H9 (cell line): ENCODE results near the gene PPP1R18. TPM values are rescaled to one million over a fixed set of nuclear protein-coding genes. Genes with fewer than 3 reads are reported as not detected.
A peak's percentile ranks its signal among the peaks of the same experiment; 100 is the strongest.

ENCODE experiments used
- DNase-seq: peaks from one replicate; pipeline ENCODE4 v3.0.0-alpha.2; 2017
- H2AFZ ChIP-seq: one replicate; pipeline ENCODE4 v1.6.1; 2013; ENCODE audit warnings: mild to moderate bottlenecking, low read length, control low read depth, moderate library complexity
- H2AK5ac ChIP-seq: 2 replicates; pipeline ENCODE4 v1.6.1; 2013; ENCODE audit warnings: low read length, control low read depth, mixed read lengths; ENCODE audit not compliant: insufficient read length
- H2BK120ac ChIP-seq: one replicate; pipeline ENCODE4 v1.6.1; 2013; ENCODE audit warnings: low read depth, mild to moderate bottlenecking, low read length, control low read depth, inconsistent platforms; ENCODE audit not compliant: poor library complexity, severe bottlenecking
- H2BK12ac ChIP-seq: 2 replicates; pipeline ENCODE4 v1.6.1; 2013; ENCODE audit warnings: low read length, control low read depth, mixed read lengths, low read depth; ENCODE audit not compliant: insufficient read length
- H2BK15ac ChIP-seq: 2 replicates; pipeline ENCODE4 v1.6.1; 2013; ENCODE audit warnings: low read depth, low read length, control low read depth
- H2BK20ac ChIP-seq: one replicate; pipeline ENCODE4 v1.6.1; 2013; ENCODE audit warnings: low read depth, mild to moderate bottlenecking, low read length, control low read depth, inconsistent platforms; ENCODE audit not compliant: poor library complexity, severe bottlenecking
- H2BK5ac ChIP-seq: 2 replicates; pipeline ENCODE4 v1.6.1; 2013; ENCODE audit warnings: low read length, control low read depth, mixed read lengths; ENCODE audit not compliant: insufficient read length
- H3K14ac ChIP-seq: 2 replicates; pipeline ENCODE4 v1.6.1; 2013; ENCODE audit warnings: low read length, control low read depth; ENCODE audit not compliant: insufficient read depth
- H3K18ac ChIP-seq: 2 replicates; pipeline ENCODE4 v1.6.1; 2013; ENCODE audit warnings: low read depth, mild to moderate bottlenecking, mixed read lengths, low read length, control low read depth; ENCODE audit not compliant: insufficient read length
- H3K23ac ChIP-seq: 2 replicates; pipeline ENCODE4 v1.6.1; 2013; ENCODE audit warnings: low read length, control low read depth, mixed read lengths, low read depth; ENCODE audit not compliant: insufficient read length
- H3K23me2 ChIP-seq: 2 replicates; pipeline ENCODE4 v1.6.1; 2013; ENCODE audit warnings: low read depth, mild to moderate bottlenecking, mixed read lengths, low read length, control low read depth; ENCODE audit not compliant: insufficient read length, poor library complexity, severe bottlenecking
- H3K27ac ChIP-seq: 2 replicates; pipeline ENCODE4 v1.5.1; 2013; ENCODE audit warnings: low read length, control low read depth, mixed read lengths, low read depth; ENCODE audit not compliant: insufficient read length
- H3K27me3 ChIP-seq: 2 replicates; pipeline ENCODE4 v1.6.1; 2013; ENCODE audit warnings: low read length, control low read depth, inconsistent platforms; ENCODE audit not compliant: insufficient read depth
- H3K4ac ChIP-seq: 2 replicates; pipeline ENCODE4 v1.6.1; 2013; ENCODE audit warnings: low read depth, mild to moderate bottlenecking, control low read depth, inconsistent platforms, low read length, moderate library complexity
- H3K4me1 ChIP-seq: 2 replicates; pipeline ENCODE4 v1.6.1; 2013; ENCODE audit warnings: low read length, control low read depth, inconsistent platforms; ENCODE audit not compliant: insufficient read depth
- H3K4me2 ChIP-seq: 2 replicates; pipeline ENCODE4 v1.6.1; 2013; ENCODE audit warnings: low read length, control low read depth, mixed read lengths; ENCODE audit not compliant: insufficient read length, insufficient read depth
- H3K56ac ChIP-seq: 2 replicates; pipeline ENCODE4 v1.6.1; 2013; ENCODE audit warnings: low read depth, mild to moderate bottlenecking, mixed read lengths, low read length, control low read depth; ENCODE audit not compliant: insufficient read length
- H3K79me1 ChIP-seq: 2 replicates; pipeline ENCODE4 v1.6.1; 2013; ENCODE audit warnings: low read depth, mild to moderate bottlenecking, moderate library complexity, low read length, control low read depth, inconsistent platforms; ENCODE audit not compliant: insufficient read depth, poor library complexity, severe bottlenecking
- H3K79me2 ChIP-seq: 2 replicates; pipeline ENCODE4 v1.6.1; 2013; ENCODE audit warnings: low read length, control low read depth, inconsistent platforms; ENCODE audit not compliant: insufficient read depth
- H3K9ac ChIP-seq: 2 replicates; pipeline ENCODE4 v1.6.1; 2013; ENCODE audit warnings: low read length, control low read depth, mixed read lengths; ENCODE audit not compliant: insufficient read length; ENCODE audit errors: extremely low read depth
- H3K9me3 ChIP-seq: one replicate; pipeline ENCODE4 v1.6.1; 2013; ENCODE audit warnings: low read depth, low read length, inconsistent platforms; ENCODE audit not compliant: control insufficient read depth
- H3T11ph ChIP-seq: one replicate; pipeline ENCODE4 v1.6.1; 2013; ENCODE audit warnings: mild to moderate bottlenecking, low read length, control low read depth, inconsistent platforms
- H4K20me1 ChIP-seq: one replicate; pipeline ENCODE4 v1.6.1; 2013; ENCODE audit not compliant: control insufficient read depth, insufficient read length, insufficient read depth
- H4K5ac ChIP-seq: 2 replicates; pipeline ENCODE4 v1.6.1; 2013; ENCODE audit warnings: low read depth, mild to moderate bottlenecking, mixed read lengths, low read length, control low read depth; ENCODE audit not compliant: insufficient read length
- H4K8ac ChIP-seq: replicated peaks from 2 replicates; pipeline ENCODE4 v1.6.1; 2013; ENCODE audit warnings: low read length, control low read depth, mixed read lengths, low read depth; ENCODE audit not compliant: insufficient read length
- H4K91ac ChIP-seq: 2 replicates; pipeline ENCODE4 v1.6.1; 2013; ENCODE audit warnings: low read depth, mild to moderate bottlenecking, moderate library complexity, mixed read lengths, low read length, control low read depth; ENCODE audit not compliant: insufficient read length
- H3K27ac Mint-ChIP-seq, 3 experiments: 2 replicates in 2 of 3; 3 replicates in 1 of 3; pipeline ENCODE4 v1.8.0; 2020 to 2021; ENCODE audit warnings: mixed read lengths in 3 of 3, mild to moderate bottlenecking in 1 of 3, moderate library complexity in 1 of 3
- H3K27me3 Mint-ChIP-seq: 2 replicates; pipeline ENCODE4 v1.8.0; 2021; ENCODE audit warnings: low read depth, mild to moderate bottlenecking, moderate library complexity, mixed read lengths
- H3K36me3 Mint-ChIP-seq, 3 experiments: 2 replicates in 2 of 3; 3 replicates in 1 of 3; pipeline ENCODE4 v1.8.0; 2020 to 2021; ENCODE audit warnings: low read depth in 3 of 3, mixed read lengths in 3 of 3; ENCODE audit not compliant: insufficient read depth in 1 of 3
- H3K4me1 Mint-ChIP-seq, 2 experiments: 2 replicates each; pipeline ENCODE4 v1.8.0; 2020; ENCODE audit warnings: mixed read lengths in 2 of 2
- H3K4me3 Mint-ChIP-seq, 2 experiments: 2 replicates in 1 of 2; 3 replicates in 1 of 2; pipeline ENCODE4 v1.8.0; 2020 to 2021; ENCODE audit warnings: mild to moderate bottlenecking in 2 of 2, mixed read lengths in 2 of 2, moderate library complexity in 1 of 2
- H3K9me3 Mint-ChIP-seq, 2 experiments: 2 replicates in 1 of 2; 3 replicates in 1 of 2; pipeline ENCODE4 v1.8.0; 2020; ENCODE audit warnings: mild to moderate bottlenecking in 2 of 2, mixed read lengths in 2 of 2, moderate library complexity in 1 of 2
- WGBS: extraction: QIAGEN DNeasy Blood & Tissue Kit; methylation state at CpG from one replicate; pipeline ENCODE4 v1.1.7; 2013; ENCODE audit warnings: missing lambda C conversion rate, low lambda C conversion rate, mixed read lengths; ENCODE audit not compliant: insufficient read length; ENCODE audit errors: extremely low coverage; 5-methylcytosine and 5-hydroxymethylcytosine counted together
- total RNA-seq: library from RNA; stranded (reverse); gene quantifications from 2 replicates; pipeline ENCODE4 v1.2.1, GENCODE V29; 2021
- TF ChIP-seq, protein P1 (sequence below): fragments of 200-600 bp; sonication (generic); conservative IDR thresholded peaks from 3 replicates; pipeline ENCODE4 v1.8.0; 2021; ENCODE audit warnings: antibody characterized with exemption, mild to moderate bottlenecking

Gene PPP1R18
- total RNA-seq, 1 experiment from 2014 or later: 28.0 TPM

- Histone ChIP-seq H3K79me2 (peaks cover 2% of the 10 kb centered on the region; the same call in 1 of the 2 replicates), H3K4me1 (peaks cover 3% of the 10 kb centered on the region; the same call in 1 of the 2 replicates), H4K20me1 (no peaks in the 10 kb centered on the region), H3K23me2 (peaks cover 29% of the 10 kb centered on the region), H2AFZ (no peak overlapping the region), H3K27me3 (no peaks in the 10 kb centered on the region), H3K79me1 (no peaks in the 10 kb centered on the region), H3K4me2 (peak overlapping the region; percentile 89), H3K56ac (no peak overlapping the region), H2BK20ac (no peak overlapping the region), H4K8ac (no peak overlapping the region), H2BK5ac (no peak overlapping the region), H2BK120ac (no peak overlapping the region), H2BK12ac (no peak overlapping the region), H3K14ac (no peak overlapping the region), H2AK5ac (no peak overlapping the region), H3K9ac (no peak overlapping the region), H3K4ac (no peak overlapping the region), H3K23ac (no peak overlapping the region), H3K9me3 (no peaks in the 10 kb centered on the region), H4K91ac (no peak overlapping the region), H2BK15ac (no peak overlapping the region), H3K27ac (no peak overlapping the region), H3K18ac (no peak overlapping the region), H3T11ph (no peak overlapping the region), H4K5ac (no peak overlapping the region)
- Mint-ChIP-seq H3K27ac (no peak overlapping the region), H3K27me3 (peaks cover 3% of the 10 kb centered on the region; the same call in 1 of the 2 replicates), H3K9me3 (no peaks in the 10 kb centered on the region), H3K4me3 (peak overlapping the region; percentile 88 to 90), H3K36me3 (peaks cover 4 to 22% (median 15%) of the 10 kb centered on the region in 3 experiments; a peak in 5 of 7 replicates), H3K4me1 (peaks cover 50 to 54% of the 10 kb centered on the region in 2 experiments)
- DNase-seq: no peak
- WGBS: no CpG with 5 or more reads among the region's 11 CpGs
- TF ChIP-seq, protein P1, sequence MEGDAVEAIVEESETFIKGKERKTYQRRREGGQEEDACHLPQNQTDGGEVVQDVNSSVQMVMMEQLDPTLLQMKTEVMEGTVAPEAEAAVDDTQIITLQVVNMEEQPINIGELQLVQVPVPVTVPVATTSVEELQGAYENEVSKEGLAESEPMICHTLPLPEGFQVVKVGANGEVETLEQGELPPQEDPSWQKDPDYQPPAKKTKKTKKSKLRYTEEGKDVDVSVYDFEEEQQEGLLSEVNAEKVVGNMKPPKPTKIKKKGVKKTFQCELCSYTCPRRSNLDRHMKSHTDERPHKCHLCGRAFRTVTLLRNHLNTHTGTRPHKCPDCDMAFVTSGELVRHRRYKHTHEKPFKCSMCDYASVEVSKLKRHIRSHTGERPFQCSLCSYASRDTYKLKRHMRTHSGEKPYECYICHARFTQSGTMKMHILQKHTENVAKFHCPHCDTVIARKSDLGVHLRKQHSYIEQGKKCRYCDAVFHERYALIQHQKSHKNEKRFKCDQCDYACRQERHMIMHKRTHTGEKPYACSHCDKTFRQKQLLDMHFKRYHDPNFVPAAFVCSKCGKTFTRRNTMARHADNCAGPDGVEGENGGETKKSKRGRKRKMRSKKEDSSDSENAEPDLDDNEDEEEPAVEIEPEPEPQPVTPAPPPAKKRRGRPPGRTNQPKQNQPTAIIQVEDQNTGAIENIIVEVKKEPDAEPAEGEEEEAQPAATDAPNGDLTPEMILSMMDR: no peak
Measured at GRCh38 chr6:30689022-30689865, 2.8 kb upstream of the PPP1R18 start.
